Myocyte (in vitro differentiated cells): ENCODE results near the gene WSCD2. TPM values are rescaled to one million over a fixed set of nuclear protein-coding genes. Genes with fewer than 3 reads are reported as not detected.

Experiments used
- DNase-seq: peaks from one replicate; pipeline ENCODE4 v3.0.0-alpha.2; 2012; ENCODE audit warnings: low read depth
- total RNA-seq: library from RNA; depleted of rRNA; stranded (reverse); fragments of >200 nt; gene quantifications from 2 replicates; pipeline ENCODE4 v1.2.3, GENCODE V29; 2014

WSCD2 gene
- total RNA-seq, 1 donor from 2014 or later: not detected

DNA sequence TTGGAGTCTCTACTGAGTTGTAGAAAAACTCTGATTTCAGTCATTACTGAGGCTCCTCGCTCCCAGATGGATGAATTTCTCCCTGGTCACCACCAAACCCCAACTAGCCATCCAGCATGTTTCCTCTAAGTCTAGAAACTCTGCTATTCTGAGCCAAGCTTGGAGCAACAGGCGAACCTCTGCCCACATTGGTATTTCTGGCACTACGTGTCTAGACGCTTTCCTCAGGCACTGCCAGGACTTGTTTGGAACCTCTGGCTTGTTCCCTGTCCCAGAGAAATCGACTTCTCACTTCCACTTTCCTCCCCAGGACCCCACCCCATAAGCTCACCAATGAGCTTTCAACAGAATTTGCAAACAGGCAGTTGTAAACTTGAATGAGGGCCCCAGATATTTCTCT, 27.6 kb downstream of the WSCD2 start:
- DNase-seq: peak; percentile 12

DNA sequence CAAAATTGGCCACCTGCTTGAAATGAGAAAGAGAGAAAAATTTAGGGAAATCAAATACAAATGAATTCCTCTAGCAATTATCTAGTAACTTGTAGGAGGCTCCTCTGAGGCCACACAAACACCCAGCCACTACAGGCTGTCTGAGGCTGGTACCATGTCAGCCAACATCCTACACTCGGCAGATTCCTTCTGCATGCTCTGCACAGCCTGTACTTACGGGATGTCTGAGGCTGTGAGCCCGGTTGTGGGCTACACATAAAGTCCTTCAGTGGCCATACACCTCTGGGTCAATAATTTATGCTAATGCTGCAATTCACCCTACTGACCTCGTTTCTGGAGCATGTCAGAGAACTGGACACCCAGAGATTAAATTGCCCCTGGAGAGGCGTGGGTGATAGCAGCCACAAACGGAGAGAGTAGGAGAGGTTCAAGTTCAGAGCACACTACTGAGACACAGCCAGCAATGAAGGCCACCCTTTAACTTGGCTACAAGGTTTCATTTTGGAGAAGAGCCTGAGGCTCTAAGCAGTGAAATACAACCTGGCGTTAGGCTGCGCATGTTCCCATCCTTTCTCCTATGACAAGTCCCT, 28.9 kb downstream of the WSCD2 start:
- DNase-seq: no peak

DNA sequence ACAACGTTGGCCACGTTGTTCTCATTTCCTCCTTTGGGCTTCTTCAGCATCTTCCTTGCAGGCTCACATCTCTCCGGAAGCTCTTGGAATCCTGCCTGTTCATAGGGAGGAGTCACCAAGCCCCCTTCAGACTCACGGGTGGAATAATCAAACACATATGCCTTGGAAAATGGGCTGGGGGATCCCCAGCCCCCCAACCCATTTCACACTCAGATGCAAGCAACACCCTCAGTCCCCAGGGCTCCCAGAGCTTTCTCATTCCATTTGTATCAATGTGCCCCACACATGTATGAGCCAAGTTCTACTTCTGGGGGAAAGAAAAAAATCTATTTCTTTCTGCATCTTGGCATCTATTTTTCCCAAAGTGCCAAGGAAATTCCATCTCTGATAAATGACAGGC, 33.1 kb downstream of the WSCD2 start:
- no peak for DNase-seq

DNA sequence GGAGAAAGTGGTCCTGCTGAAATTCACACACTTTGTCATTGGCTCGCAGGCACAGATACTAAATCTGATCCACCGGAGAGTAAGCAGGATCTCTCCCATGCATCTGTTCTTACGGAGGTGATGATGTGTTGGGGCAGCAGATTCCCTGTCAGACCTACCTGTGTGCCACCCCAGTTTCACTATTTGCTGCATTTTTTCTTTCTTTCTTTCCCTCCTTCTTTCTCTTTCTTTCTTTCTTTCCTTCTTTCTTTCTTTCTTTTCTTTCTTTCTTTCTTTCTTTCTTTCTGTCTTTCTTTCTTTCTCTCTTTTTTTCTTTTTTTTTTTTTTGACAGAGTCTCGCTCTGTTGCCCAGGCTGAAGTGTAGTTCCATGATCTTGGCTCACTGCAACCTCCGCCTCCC, 37.4 kb downstream of the WSCD2 start:
- DNase-seq: no peak

DNA sequence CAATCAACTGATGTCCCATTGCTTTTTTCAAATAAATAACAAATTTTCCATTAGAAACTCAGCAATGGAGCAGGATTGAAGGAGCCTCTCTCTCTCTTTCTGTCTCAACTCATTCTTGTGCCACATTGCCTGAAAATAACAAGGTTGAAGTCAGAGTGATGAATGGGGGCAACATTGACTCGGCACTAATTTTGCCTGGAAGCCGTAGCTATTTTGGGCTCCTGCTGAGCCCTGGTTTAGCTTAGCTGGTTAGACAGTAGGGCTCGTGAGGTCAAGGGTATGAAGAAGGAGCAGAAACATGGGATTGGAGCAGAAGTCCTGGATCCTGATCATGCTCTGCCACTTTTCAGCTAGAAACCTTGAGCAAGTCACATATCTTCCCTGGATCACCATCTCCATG, 38.9 kb downstream of the WSCD2 start:
- no peak for DNase-seq

DNA sequence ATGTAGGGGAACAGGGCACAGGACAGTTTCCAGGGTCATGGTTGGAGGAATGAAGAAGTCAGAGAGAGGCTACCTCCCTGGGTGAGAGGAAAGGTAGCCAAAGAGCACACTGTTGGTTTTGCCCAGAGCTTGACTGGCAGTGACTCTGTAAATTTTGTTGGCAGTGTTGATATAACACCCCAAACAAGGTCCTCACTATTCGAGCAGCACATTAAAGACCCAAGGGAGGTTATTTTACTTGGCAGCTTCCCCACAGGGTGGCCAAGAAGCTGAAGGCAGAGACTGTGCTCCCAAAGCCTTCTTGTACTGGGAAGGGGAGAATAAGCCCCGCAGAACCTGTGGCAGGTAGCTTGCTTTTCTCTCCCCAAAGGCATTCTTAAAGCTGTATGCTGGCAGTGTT, 40.6 kb downstream of the WSCD2 start:
- DNase-seq: no peak

DNA sequence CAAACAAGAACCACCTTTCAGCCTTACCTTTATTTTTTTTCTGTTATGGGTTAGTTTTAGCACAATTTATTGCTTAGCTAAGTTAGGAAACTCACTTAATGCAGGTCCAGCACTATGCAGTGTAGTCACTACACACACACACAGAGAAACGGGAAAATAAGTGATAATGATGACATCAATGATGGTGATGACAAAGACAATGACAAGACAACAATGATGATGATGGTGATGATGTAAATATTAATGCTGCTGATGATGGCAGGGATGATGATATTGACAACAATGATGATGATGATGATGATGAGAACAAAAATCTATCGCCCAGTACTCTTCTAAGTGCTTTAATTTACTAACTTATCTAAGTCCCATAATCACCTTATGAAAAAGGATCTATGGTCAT, 41.1 kb downstream of the WSCD2 start:
- DNase-seq: no peak

DNA sequence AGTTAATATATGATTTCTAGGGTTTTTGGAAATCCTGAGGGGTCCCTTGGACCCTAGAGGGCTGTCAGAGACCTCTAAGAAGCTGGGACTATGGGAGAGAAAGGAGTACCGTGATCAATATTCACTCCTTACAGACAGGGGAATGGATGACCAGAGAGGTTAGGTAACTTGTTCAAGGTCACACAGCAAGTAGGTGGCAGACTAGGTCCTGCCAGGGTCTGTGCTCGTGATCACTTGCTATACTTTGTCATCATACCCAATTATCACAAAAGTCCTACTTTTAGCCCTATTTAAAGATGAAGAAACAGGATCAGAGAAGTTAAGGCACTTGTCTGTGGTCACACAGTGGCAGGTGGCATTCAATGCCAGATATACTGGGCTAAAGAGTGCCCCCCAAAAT, 42.9 kb downstream of the WSCD2 start:
- DNase-seq: no peak

DNA sequence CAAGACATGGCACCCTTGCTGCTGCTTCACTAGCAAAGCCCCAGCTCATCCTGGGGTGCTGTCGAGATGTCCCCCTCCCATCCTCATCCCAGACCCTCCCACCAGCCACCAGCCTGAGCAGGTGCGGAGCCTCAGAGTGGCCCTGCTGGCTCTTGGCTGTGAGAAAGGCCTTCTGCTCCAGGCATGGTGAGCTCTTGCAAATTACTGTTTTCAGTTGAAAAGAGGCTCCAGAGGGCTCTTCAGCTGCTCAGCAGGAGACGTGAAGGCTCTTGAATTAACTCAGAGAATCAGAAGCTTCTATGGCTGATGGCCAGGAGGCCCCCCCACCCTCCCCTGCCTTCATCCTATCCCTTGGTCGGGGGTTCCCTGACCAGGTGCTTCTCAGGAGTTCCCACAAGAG, 44.1 kb downstream of the WSCD2 start:
- DNase-seq: no peak

DNA sequence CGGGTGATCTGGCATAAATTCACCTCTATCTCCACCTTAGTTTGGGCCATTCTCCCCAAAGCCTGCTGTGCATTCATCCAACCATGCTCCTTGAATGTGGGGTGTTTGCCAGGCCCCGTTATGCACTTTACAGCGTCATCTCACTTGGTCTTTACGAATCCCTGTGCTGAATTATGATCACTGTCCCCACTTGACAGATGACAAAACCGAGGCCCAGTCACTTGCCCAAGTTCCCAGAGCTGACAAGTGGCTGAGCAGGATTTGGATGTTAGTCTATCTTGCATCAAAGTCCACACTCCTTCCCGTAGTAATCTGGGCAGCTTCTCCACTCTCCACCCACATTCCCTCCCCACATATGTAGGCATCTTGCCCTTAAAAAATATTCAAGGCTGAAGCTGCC, 44.8 kb downstream of the WSCD2 start:
- DNase-seq: no peak

DNA sequence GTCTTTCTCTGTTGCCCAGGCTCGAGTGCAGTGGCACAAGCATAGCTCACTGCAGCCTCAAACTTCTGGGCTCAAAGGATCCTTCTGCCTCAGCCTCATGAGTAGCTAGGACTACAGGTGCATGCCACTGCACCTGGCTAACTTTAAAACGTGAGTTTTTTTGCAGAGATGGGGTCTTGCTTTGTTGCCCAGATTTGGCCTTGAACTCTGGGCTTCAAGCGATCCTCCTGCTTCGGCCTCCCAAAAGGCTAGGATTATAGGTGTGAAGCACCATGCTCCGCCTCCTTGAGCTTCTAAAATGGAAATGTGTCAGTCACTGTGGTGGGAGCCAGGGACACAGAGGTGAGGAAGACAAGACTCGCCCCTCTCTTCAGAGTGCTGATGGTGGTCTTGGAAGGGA, 45.6 kb downstream of the WSCD2 start:
- no peak for DNase-seq

DNA sequence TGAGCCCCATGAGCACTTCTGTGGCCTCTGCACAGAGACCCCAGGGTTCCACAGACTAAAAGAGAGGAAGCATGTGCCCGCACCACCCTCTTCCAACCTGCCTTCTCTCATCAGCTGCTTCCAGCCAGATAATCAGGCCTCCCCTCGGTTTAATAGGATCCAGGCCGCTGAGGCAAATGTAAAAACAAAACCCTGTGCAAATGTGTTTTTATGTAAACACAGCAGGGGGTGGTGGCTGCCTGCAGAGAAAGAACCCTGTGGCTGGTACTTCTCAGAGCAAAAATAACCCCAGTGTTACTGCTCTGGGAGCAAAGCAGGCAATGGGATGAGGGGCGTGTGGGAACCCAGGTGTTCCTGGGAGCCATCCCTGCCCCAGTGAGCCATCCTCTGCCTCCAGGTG, 46.2 kb downstream of the WSCD2 start:
- no peak for DNase-seq

DNA sequence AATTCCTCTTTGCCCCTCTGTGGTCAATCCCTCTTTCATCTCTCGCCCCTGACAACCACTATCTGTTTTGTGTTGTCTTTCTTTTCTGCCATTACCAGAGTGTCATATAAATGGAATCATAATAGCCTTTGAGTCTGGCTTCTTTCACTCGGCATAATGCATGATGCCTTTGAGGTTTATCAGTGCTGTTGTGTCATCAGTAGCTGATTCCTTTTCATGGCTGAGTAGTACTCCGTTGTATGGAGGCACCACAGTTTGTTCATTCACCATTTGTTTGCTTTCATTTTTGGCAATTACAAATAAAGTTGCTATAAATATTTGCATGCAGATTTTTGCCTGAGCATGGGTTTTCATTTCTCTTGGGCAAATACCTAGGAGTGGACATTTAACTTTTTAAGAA, 47.2 kb downstream of the WSCD2 start:
- DNase-seq: no peak

DNA sequence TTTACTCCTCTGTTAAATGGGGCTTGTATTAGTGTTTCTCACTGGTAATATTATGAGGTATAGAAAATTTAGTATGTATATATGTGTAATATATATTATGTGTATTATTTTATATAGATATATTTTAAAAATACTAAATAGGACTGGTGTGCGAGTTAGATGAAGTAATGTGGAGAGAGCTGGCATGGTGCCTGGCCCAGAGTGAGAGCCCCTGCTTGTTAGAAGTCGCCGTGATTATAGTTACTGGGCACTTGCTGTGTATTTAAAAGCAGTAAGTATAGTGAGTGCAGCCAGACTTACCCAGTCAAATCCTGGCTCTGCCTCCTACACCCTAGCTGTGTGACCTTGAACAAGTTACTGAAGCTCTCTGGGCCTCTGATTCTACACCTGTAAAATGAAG, 48.0 kb downstream of the WSCD2 start:
- DNase-seq: no peak

DNA sequence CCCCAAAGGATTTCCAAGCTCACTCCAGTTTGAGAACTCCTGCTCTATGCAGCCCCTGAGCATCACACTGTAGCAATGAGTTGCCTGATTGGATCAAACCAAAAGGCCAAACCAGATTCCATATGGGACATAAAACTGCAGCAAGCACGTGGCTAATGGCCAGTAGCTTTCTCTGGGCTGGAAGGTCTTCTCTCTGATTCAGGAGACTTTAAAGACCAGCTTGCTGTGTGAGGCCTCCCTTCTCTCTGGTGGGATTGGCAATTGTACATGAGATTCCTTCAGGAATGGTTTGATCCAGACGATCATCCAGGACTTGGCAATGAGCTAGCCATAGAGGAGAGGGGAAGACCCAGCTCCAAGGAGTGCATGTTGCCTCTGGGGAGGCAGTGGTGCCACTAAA, 50.2 kb downstream of the WSCD2 start:
- no peak for DNase-seq

DNA sequence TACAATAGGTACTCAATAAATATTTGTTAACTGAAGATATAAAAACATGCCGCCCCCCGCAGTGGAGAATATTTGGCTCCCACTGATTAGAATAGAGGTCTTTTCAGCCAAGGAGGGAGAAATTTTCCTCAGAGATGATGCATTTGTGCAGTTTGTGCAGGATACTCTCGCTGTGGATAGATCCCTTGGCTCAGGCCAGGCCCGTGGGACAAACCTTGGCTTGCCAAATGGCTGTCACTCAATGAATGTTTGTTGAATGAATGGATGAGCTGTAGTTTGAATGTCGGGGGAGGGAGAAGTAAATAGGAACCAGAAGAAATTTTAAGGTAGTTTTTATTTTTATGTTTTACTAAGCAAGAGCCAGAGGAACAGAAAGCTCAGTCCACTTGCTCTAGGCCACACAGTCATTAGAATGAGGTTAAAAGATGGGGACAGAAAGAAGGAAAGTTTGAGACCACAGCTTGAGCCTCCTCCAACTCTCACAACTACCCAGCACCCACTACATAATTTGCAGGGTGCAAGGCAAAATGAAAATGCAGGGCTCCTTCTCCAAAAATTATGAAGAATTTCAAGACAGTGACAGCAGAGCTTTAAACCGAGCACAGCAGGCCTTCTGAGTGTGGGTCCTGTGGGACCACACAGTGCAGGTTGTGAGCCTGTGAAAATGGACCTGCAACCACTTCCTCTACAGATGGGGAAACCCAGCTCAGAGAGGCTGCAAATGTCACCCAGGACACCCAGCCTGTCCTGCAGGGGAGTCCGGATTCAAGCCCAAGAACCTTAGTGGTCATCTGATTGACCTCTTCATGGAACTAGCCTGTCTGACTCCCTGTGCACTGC, 51.4 kb downstream of the WSCD2 start:
- no peak for DNase-seq

DNA sequence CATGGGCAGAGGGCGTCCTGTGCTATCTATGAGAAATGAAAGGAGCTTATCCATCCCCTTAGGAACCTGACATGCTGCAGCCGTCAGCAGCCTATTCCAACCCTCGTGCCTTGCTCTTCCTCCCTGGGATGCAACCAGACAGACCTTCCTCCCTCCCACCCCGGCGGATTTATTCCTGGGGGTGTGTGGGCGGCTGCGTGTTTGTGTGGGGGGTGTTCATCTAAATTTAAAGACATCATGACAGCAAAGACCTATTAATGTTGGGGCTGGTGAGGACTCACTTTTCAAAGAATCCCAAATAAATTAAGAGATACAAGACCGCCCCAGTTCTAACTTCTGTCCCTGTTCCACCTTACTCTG, 52.0 kb downstream of the WSCD2 start:
- no peak for DNase-seq

DNA sequence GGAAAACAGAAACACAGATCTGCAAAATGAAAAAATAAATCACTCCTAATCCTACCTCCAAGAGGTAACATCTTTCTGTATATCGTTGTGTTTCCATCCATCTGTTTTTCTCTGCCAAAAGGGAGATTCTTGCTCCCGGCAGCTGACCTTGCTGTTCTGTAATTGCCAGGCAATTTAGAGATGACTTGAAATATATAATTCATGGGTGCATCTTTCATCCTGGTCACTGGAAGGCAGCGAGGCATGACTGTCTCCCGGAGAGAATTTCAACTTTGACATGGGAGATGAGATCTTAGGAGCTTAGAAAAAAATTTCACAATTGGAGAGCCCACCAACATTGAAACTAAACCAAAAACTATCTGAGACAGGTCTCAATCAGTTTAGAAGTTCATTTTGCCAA, 53.0 kb downstream of the WSCD2 start:
- no peak for DNase-seq

DNA sequence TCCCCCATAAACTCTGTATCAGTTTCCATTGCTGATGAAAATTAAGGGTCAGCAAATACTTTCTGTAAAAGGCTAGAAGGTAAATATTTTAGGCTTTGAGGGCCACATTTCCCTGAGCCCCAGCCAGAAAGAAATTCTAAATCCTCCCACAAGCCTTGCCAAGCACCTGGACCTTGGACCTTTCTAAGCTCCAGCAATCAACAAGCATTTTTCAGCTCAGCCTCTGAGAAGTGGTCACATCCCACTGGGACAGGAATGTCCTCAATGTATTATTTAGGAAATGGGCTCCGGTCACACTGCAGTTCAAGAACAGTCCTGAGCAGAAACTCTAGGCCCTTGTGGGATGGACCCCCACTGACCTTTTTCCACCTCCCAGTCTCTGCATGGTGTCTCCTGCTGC, 55.9 kb downstream of the WSCD2 start:
- DNase-seq: no peak

DNA sequence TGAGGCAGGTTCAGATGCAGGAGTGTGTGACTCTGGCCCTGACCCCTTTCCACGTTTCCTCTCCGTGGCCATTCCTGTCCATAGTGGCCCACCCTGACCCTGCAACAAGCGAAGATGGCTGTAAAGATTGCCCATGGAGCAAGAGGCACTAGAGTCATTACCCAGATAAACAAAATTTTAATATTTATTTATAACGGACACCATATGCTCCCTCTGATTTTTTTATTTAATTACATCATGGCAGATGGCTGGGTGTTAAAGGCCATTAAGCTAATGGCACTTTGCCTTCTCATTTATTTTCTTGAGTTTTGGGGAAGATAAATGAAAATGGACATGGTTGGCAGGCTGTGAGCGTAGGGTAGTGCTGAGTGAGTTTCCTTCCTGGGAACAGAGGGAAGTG, 58.7 kb downstream of the WSCD2 start:
- no peak for DNase-seq

DNA sequence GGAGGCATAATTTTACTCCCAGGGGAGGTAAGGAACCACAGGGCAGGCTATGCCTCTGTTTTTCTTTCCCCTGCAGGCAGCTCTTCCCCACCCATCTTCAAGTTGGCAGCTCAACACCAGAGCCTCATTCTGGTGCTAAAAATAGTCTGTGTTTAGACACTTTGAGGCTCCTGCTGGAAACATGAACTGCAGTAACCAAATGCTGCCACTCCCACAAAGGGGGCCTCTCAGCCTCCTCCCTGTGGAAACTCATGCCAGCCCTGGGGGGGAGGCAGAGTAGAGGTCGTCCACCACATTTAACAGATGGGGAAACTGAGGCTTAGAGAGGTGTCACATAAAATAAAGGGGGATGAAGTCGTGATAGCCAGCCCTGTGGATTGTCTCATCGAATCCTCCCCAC, 61.4 kb downstream of the WSCD2 start:
- DNase-seq: peak; percentile 26

DNA sequence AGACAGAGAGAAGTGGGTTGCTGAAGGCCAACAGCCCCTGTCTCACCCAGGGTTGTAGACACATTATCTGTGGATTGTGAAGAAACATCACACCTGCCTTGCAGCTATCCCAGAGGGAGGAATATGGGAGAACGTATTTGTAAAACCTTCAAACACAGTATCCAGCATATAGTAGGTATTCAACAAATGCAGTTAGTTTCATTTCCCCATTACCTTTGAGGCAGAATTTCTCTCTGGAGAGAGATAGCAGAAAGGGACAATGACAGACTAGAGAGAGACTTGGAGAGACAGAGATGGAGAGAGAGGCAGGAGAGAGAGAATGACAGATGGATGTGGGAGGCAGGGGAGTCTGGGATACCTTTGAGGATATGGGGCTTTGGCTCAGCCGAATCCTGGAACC, 62.0 kb downstream of the WSCD2 start:
- no peak for DNase-seq

DNA sequence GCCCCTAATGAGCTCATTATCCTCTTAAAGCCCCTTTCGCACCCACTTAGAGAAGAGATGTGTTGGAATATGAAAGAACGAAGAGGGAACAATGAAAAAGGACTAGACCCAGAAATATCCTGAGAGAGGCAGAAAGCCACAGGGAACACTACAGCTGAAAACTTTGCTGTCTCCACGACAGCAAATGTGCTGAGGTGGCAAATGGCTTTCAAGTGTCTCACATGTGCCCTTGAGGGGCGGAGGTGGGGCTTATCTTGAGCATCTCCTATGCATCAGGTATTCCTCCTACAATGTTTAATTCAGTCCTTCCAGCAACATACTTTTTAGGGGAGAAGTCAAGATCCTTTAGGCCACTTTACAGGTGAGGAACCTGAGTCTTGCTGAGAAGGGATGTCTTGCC, 62.9 kb downstream of the WSCD2 start:
- DNase-seq: no peak
